ENCODE results near the gene COL6A1. TPM values are rescaled to one million over a fixed set of nuclear protein-coding genes. Genes with fewer than 3 reads are reported as not detected.

Gene COL6A1
- total RNA-seq, 4 donors from 2014 or later, result 356 to 669 (median 427) TPM

- Histone ChIP-seq H3K27ac (peak overlapping the region; percentile 30 to 80 (median 56)), H3K9me3 (no peaks in the 10 kb centered on the region), H3K27me3 (no peaks in the 10 kb centered on the region), H3K36me3 (peaks cover 3 to 49% (median 8%) of the 10 kb centered on the region in 3 donors), H3K4me3 (peak overlapping the region in 3 of 4 donors; percentile 56 to 95 (median 63)), H3K4me1 (peaks cover 0 to 40% (median 6%) of the 10 kb centered on the region in 4 donors)
- TF ChIP-seq EP300 (IDR thresholded peaks at IDR 0.05) (peak in 1 of 2 donors; percentile 48), CTCF (IDR thresholded peaks at IDR 0.05) (no peak), POLR2A (IDR thresholded peaks at IDR 0.05) (no peak)
- WGBS, 2 donors, result 91% methylated on average over 27 to 33 of the region's 38 CpGs
- no peak for DNase-seq (ENCODE audit: low spot score in 2 of 2)
Measured at GRCh38 chr21:45983981-45984551, 2.5 kb downstream of the COL6A1 start.

- no peaks in the 10 kb centered on the region for H3K27me3 ChIP-seq
- peaks cover 0 to 34% (median 6%) of the 10 kb centered on the region in 4 donors for H3K4me1 ChIP-seq
- 84 to 85% methylated on average over 3 of the region's 3 CpGs for WGBS, 2 donors
- H3K27ac ChIP-seq, result peak overlapping the region; percentile 34 to 80 (median 63)
- peaks cover 3 to 55% (median 8%) of the 10 kb centered on the region in 3 donors for H3K36me3 ChIP-seq
- H3K9me3 ChIP-seq, result no peaks in the 10 kb centered on the region
- TF ChIP-seq POLR2A (IDR thresholded peaks at IDR 0.05) (no peak), EP300 (IDR thresholded peaks at IDR 0.05) (no peak), CTCF (IDR thresholded peaks at IDR 0.05) (no peak)
- no peak overlapping the region for H3K4me3 ChIP-seq
- DNase-seq (ENCODE audit: low spot score in 2 of 2), result no peak
Measured at GRCh38 chr21:45984584-45985095, 3.1 kb downstream of the COL6A1 start.

GRCh38 chr21:45985471-45986315 is 4.1 kb downstream of the COL6A1 start:
- Histone ChIP-seq H3K27ac (peak overlapping the region in 2 of 4 donors; percentile 78 to 80), H3K4me3 (no peak overlapping the region)
- DNase-seq (ENCODE audit: low spot score in 2 of 2), result no peak

GRCh38 chr21:45986316-45987051 is 4.9 kb downstream of the COL6A1 start:
- H3K9me3 ChIP-seq, result no peaks in the 10 kb centered on the region
- no peak for DNase-seq (ENCODE audit: low spot score in 2 of 2)
- peaks cover 0 to 28% (median 2%) of the 10 kb centered on the region in 4 donors for H3K4me1 ChIP-seq
- WGBS, 2 donors, result 87 to 90% methylated on average over 25 to 32 of the region's 36 CpGs
- no peaks in the 10 kb centered on the region for H3K27me3 ChIP-seq
- no peak for TF ChIP-seq EP300 (IDR thresholded peaks at IDR 0.05)
- no peak for TF ChIP-seq POLR2A (IDR thresholded peaks at IDR 0.05)
- no peak for TF ChIP-seq CTCF (IDR thresholded peaks at IDR 0.05)
- H3K27ac ChIP-seq, result peak overlapping the region in 1 of 4 donors; percentile 80
- no peak overlapping the region for H3K4me3 ChIP-seq
- peaks cover 3 to 73% (median 8%) of the 10 kb centered on the region in 3 donors for H3K36me3 ChIP-seq

More at GRCh38 chr21:45985471-45986315, 4.1 kb downstream of the COL6A1 start:
- H3K4me1 ChIP-seq, result peaks cover 0 to 33% (median 5%) of the 10 kb centered on the region in 4 donors
- no peaks in the 10 kb centered on the region for H3K27me3 ChIP-seq
- TF ChIP-seq EP300 (IDR thresholded peaks at IDR 0.05), result no peak
- TF ChIP-seq POLR2A (IDR thresholded peaks at IDR 0.05), result no peak
- no peak for TF ChIP-seq CTCF (IDR thresholded peaks at IDR 0.05)
- peaks cover 3 to 65% (median 8%) of the 10 kb centered on the region in 3 donors for H3K36me3 ChIP-seq
- H3K9me3 ChIP-seq, result no peaks in the 10 kb centered on the region
- WGBS, 2 donors, result 85 to 86% methylated on average over 32 to 35 of the region's 37 CpGs
